ENCODE data around the gene FOXI3.

DNA sequence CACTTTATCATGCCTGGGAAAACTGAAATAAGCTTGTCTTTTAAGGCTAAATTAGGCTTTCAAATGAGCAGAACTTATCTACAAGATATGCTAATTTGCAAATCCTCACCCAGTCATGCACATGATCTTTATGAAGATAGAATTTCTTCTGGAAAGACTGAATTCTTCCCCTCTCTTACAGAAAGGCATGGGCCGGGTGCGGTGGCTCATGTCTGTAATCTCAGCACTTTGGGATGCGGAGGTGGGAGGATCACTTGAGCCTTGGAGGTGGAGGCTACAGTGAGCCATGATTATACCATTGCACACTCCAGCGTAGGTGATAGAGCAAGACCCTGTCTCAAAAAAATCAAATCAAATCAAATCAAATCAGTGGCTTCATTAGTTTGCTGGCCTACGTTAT is 11.7 kb upstream of the FOXI3 start:
- no peak for TF ChIP-seq POLR2A (conservative IDR thresholded peaks at IDR 0.05)
- no peak for TF ChIP-seq MED1 (CRISPR knock-in tag; IDR thresholded peaks at IDR 0.05; ENCODE audit: borderline replicate concordance)
- no peak for TF ChIP-seq RUNX1 (IDR thresholded peaks at IDR 0.05; ENCODE audit: low read depth)
- TF ChIP-seq, protein P1, sequence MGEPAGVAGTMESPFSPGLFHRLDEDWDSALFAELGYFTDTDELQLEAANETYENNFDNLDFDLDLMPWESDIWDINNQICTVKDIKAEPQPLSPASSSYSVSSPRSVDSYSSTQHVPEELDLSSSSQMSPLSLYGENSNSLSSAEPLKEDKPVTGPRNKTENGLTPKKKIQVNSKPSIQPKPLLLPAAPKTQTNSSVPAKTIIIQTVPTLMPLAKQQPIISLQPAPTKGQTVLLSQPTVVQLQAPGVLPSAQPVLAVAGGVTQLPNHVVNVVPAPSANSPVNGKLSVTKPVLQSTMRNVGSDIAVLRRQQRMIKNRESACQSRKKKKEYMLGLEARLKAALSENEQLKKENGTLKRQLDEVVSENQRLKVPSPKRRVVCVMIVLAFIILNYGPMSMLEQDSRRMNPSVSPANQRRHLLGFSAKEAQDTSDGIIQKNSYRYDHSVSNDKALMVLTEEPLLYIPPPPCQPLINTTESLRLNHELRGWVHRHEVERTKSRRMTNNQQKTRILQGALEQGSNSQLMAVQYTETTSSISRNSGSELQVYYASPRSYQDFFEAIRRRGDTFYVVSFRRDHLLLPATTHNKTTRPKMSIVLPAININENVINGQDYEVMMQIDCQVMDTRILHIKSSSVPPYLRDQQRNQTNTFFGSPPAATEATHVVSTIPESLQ (CRISPR knock-in tag; IDR thresholded peaks at IDR 0.05): no peak
- TF ChIP-seq JUND (IDR thresholded peaks at IDR 0.05; ENCODE audit: borderline replicate concordance, low read depth, low read length): no peak
- TF ChIP-seq JUND (tag; IDR thresholded peaks at IDR 0.05; ENCODE audit: borderline replicate concordance, low read depth, low read length): no peak
- TF ChIP-seq, protein P2, sequence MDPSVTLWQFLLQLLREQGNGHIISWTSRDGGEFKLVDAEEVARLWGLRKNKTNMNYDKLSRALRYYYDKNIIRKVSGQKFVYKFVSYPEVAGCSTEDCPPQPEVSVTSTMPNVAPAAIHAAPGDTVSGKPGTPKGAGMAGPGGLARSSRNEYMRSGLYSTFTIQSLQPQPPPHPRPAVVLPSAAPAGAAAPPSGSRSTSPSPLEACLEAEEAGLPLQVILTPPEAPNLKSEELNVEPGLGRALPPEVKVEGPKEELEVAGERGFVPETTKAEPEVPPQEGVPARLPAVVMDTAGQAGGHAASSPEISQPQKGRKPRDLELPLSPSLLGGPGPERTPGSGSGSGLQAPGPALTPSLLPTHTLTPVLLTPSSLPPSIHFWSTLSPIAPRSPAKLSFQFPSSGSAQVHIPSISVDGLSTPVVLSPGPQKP (CRISPR knock-in tag; IDR thresholded peaks at IDR 0.05): no peak
- TF ChIP-seq DACH1 (IDR thresholded peaks at IDR 0.05; ENCODE audit: partially characterized antibody): no peak
- TF ChIP-seq, protein P3, sequence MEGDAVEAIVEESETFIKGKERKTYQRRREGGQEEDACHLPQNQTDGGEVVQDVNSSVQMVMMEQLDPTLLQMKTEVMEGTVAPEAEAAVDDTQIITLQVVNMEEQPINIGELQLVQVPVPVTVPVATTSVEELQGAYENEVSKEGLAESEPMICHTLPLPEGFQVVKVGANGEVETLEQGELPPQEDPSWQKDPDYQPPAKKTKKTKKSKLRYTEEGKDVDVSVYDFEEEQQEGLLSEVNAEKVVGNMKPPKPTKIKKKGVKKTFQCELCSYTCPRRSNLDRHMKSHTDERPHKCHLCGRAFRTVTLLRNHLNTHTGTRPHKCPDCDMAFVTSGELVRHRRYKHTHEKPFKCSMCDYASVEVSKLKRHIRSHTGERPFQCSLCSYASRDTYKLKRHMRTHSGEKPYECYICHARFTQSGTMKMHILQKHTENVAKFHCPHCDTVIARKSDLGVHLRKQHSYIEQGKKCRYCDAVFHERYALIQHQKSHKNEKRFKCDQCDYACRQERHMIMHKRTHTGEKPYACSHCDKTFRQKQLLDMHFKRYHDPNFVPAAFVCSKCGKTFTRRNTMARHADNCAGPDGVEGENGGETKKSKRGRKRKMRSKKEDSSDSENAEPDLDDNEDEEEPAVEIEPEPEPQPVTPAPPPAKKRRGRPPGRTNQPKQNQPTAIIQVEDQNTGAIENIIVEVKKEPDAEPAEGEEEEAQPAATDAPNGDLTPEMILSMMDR (IDR thresholded peaks at IDR 0.05 in 2 of 3, conservative IDR thresholded peaks at IDR 0.05 in 1 of 3; ENCODE audit: insufficient read depth in 2 of 3, low read depth in 1 of 3, low read length in 3 of 3): no peak
